ENCODE results near the gene ATP5MC3. TPM values are rescaled to one million over a fixed set of nuclear protein-coding genes. Genes with fewer than 3 reads are reported as not detected.

ATP5MC3 gene
- total RNA-seq, 8 experiments from 2014 or later, result 177 to 350 (median 244) TPM

GRCh38 chr2:175135862-175136261 lies 45.6 kb downstream of the ATP5MC3 start:
- 25 to 85% (median 65%) methylated on average over 2 of the region's 2 CpGs for WGBS, 10 experiments
- H3K27ac ChIP-seq, result no peak overlapping the region
- in situ Hi-C loops (cut with MboI; ENCODE audit: low pct_unique_long_range_greater_than_20kb in 2 of 9, low sequenced_read_pairs in 9 of 9, unreplicated experiment in 9 of 9), result no loop called here

GRCh38 chr2:175135177-175135576 lies 46.3 kb downstream of the ATP5MC3 start:
- Histone ChIP-seq H3K4me3 (no peak overlapping the region), H3K27ac (no peak overlapping the region), H3K4me1 (replicated peaks in 1 of 2) (no peaks in the 10 kb centered on the region)
- ATAC-seq (replicated peaks in 6 of 8), result no peak
- in situ Hi-C loops (cut with MboI; ENCODE audit: low pct_unique_long_range_greater_than_20kb in 2 of 9, low sequenced_read_pairs in 9 of 9, unreplicated experiment in 9 of 9), result no loop called here
- WGBS, 10 experiments, result 60 to 100% (median 95%) methylated on average over 1 to 3 of the region's 3 CpGs

More at GRCh38 chr2:175135862-175136261, 45.6 kb downstream of the ATP5MC3 start:
- ATAC-seq (replicated peaks in 6 of 8), result peak in 2 of 8 experiments; percentile 82 to 84
- Histone ChIP-seq H3K4me1 (replicated peaks in 1 of 2) (no peaks in the 10 kb centered on the region), H3K4me3 (no peak overlapping the region)

GRCh38 chr2:175131252-175131651 lies 50.3 kb downstream of the ATP5MC3 start:
- Histone ChIP-seq H3K27ac (no peak overlapping the region), H3K4me1 (replicated peaks in 1 of 2) (no peaks in the 10 kb centered on the region), H3K4me3 (no peak overlapping the region)
- WGBS, 10 experiments, result 58 to 95% (median 86%) methylated on average over 2 of the region's 2 CpGs; no CpG with 5 or more reads in 2 of the 10 experiments
- in situ Hi-C loops (cut with MboI; ENCODE audit: low pct_unique_long_range_greater_than_20kb in 2 of 9, low sequenced_read_pairs in 9 of 9, unreplicated experiment in 9 of 9), result no loop called here
- ATAC-seq (replicated peaks in 6 of 8), result no peak

GRCh38 chr2:175126661-175127060 lies 54.8 kb downstream of the ATP5MC3 start:
- no peak for ATAC-seq (replicated peaks in 6 of 8)
- H3K4me3 ChIP-seq, result no peak overlapping the region
- in situ Hi-C loops (cut with MboI; ENCODE audit: low pct_unique_long_range_greater_than_20kb in 2 of 9, low sequenced_read_pairs in 9 of 9, unreplicated experiment in 9 of 9), result no loop called here
- no peaks in the 10 kb centered on the region for H3K4me1 ChIP-seq (replicated peaks in 1 of 2)
- H3K27ac ChIP-seq, result no peak overlapping the region
- 100% methylated on average over 1 of the region's 1 CpG; no CpG with 5 or more reads in 5 of the 10 experiments for WGBS, 10 experiments

Other genes starting within 250 kb of the ATP5MC3 start
- 100 to 1,000 TPM in 6 of 8 experiments, 10 to 100 TPM in 2; 82.3 to 257 (median 108) TPM for gene CHN1, start 176.3 kb downstream of the ATP5MC3 start, total RNA-seq
- gene ATF2, start 13.5 kb downstream of the ATP5MC3 start, total RNA-seq, result 10 to 100 TPM; 29.9 to 73.5 (median 63.4) TPM

Measured in motor neuron (in vitro differentiated cells).